CD8-positive, alpha-beta memory T cell (primary cell): ENCODE data around the gene GGA3. TPM values are rescaled to one million over a fixed set of nuclear protein-coding genes. Genes with fewer than 3 reads are reported as not detected.

Experiments
- CTCF ChIA-PET: fragments of 350-600 bp; sonication (Branson Sonifier 250); formaldehyde crosslinking; loops from one replicate; lab custom pipeline; 2021; ENCODE audit warnings: antibody characterized with exemption; lab: Charles Lee
- POLR2A ChIA-PET: fragments of 350-600 bp; sonication (Branson Sonifier 250); formaldehyde crosslinking; loops from one replicate; lab custom pipeline; 2021; ENCODE audit warnings: antibody characterized with exemption; lab: Charles Lee
- DNase-seq, 5 donors: peaks; one replicate each; pipeline versions ENCODE4 v3.0.0 to v3.0.0-alpha.2; 2020 to 2022; ENCODE audit warnings: mixed read lengths in 1 of 5
- H3K27ac ChIP-seq: one replicate; pipeline ENCODE4 v1.7.0; 2013; ENCODE audit warnings: low read depth, mild to moderate bottlenecking, low read length, moderate library complexity
- H3K27me3 ChIP-seq: 2 replicates; pipeline ENCODE4 v1.7.0; 2013; ENCODE audit warnings: low read length, mild to moderate bottlenecking; ENCODE audit not compliant: insufficient read depth, poor library complexity, severe bottlenecking
- H3K36me3 ChIP-seq: 2 replicates; pipeline ENCODE4 v1.7.0; 2013; ENCODE audit warnings: mild to moderate bottlenecking, low read length, moderate library complexity; ENCODE audit not compliant: insufficient read depth
- H3K4me1 ChIP-seq: 2 replicates; pipeline ENCODE4 v1.7.0; 2013; ENCODE audit warnings: mild to moderate bottlenecking, low read length, moderate library complexity; ENCODE audit not compliant: insufficient read depth
- H3K4me3 ChIP-seq: 2 replicates; pipeline ENCODE4 v1.7.0; 2013; ENCODE audit warnings: mild to moderate bottlenecking, low read length
- H3K9me3 ChIP-seq: 2 replicates; pipeline ENCODE4 v1.7.0; 2013; ENCODE audit warnings: mild to moderate bottlenecking, low read length
- H3K27ac Mint-ChIP-seq, 8 donors: one replicate each; pipeline ENCODE4 v1.8.0; 2020 to 2021; ENCODE audit warnings: mixed read lengths in 8 of 8, mild to moderate bottlenecking in 6 of 8, inconsistent platforms in 3 of 8, moderate library complexity in 3 of 8
- H3K27me3 Mint-ChIP-seq, 2 donors: one replicate each; pipeline ENCODE4 v1.8.0; 2020 to 2021; ENCODE audit warnings: mixed read lengths in 2 of 2, mild to moderate bottlenecking in 1 of 2, moderate library complexity in 1 of 2
- H3K36me3 Mint-ChIP-seq, 3 donors: one replicate each; pipeline ENCODE4 v1.8.0; 2020 to 2021; ENCODE audit warnings: mixed read lengths in 3 of 3, inconsistent platforms in 1 of 3, mild to moderate bottlenecking in 1 of 3
- H3K4me1 Mint-ChIP-seq, 3 donors: one replicate each; pipeline ENCODE4 v1.8.0; 2020 to 2021; ENCODE audit warnings: mixed read lengths in 3 of 3, inconsistent platforms in 1 of 3, mild to moderate bottlenecking in 1 of 3
- H3K4me3 Mint-ChIP-seq, 7 donors: one replicate each; pipeline ENCODE4 v1.8.0; 2020 to 2021; ENCODE audit warnings: mixed read lengths in 7 of 7, mild to moderate bottlenecking in 6 of 7, moderate library complexity in 4 of 7, inconsistent platforms in 2 of 7
- H3K9me3 Mint-ChIP-seq, 5 donors: one replicate each; pipeline ENCODE4 v1.8.0; 2020 to 2022; ENCODE audit warnings: mixed read lengths in 5 of 5, mild to moderate bottlenecking in 3 of 5, moderate library complexity in 2 of 5, inconsistent platforms in 1 of 5
- polyA plus RNA-seq: library from polyadenylated mRNA; unstranded; fragments of 300-500 nt; fragmentation: Illumina TruSeq; gene quantifications from one replicate; pipeline ENCODE4 v1.2.3, GENCODE V29; 2021
- total RNA-seq, 2 experiments: library from RNA; stranded (reverse); gene quantifications; one replicate each; pipeline ENCODE4 v1.2.3, GENCODE V29; 2021

The GGA3 gene
- total and polyA plus RNA-seq, 3 experiments from 2014 or later: 17.6 to 75.1 (median 73.2) TPM

DNA sequence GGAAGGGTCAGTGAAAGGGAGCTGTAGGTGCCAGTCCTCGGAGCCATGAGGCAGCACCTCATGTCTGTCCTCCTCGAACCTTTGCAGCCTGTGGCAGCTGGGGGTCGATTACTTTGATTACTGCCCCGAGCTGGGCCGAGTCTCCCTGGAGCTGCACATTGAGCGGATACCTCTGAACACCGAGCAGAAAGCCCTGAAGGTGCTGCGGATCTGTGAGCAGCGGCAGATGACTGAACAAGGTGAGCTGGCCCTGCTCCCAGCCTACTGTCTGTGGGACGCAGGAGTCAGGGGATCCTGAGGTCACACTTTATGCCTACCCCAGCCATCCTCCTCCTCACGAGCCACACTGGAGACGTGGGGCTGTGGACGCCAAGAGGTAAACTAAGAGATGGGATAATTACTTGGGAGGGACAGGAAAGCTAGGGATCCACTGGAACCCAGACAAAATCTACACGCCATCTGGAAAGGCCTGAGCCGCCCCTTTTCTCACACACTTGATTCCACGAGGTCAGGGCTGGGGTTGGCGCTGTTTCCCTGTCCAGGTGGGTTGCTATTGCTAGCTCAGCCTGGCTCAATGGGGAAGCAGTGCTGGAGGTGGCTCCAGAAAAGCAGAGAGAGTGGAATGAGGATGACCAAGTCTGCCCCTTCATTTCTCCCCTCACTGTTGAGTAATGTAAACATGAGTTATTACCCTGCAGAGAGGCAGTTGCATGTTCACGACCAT is 29.5 kb downstream of the GGA3 start:
- H3K27ac Mint-ChIP-seq: peak overlapping the region in 2 of 8 donors; percentile 3 to 36
- CTCF ChIA-PET: interaction anchor here (1.0 to 1.3 kb wide), 2 partner anchors 10 to 118 kb away, joined by 4 read pairs; no protein-coding TSS in a partner anchor
- H3K4me3 Mint-ChIP-seq: no peak overlapping the region

DNA sequence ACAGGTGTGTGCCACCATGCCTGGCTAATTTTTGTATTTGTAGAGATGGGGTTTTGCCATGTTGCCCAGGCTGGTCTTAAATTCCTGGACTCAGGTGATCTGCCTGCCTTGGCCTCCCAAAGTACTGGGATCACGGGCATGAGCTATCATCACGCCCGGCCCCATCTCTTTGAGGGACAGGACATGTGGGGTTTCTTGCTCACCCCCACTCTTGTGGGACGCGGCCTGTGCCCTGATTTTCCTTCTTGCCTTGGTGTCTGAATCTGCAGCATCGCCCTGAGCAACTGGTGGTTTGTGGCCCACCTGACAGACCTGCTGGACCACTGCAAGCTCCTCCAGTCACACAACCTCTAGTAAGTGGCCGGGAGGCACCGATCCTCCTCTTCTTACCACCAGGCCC is 30.3 kb downstream of the GGA3 start:
- peaks cover 59% of the 10 kb centered on the region for H3K36me3 ChIP-seq
- H3K4me3 ChIP-seq: no peak overlapping the region
- CTCF ChIA-PET: interaction anchor here (1.0 to 1.5 kb wide), 4 partner anchors 9 to 117 kb away, joined by 3 to 4 read pairs (median 4); no protein-coding TSS in a partner anchor
- Mint-ChIP-seq H3K27me3 (no peaks in the 10 kb centered on the region), H3K4me1 (no peaks in the 10 kb centered on the region), H3K27ac (peak overlapping the region in 1 of 8 donors; percentile 35), H3K9me3 (no peaks in the 10 kb centered on the region), H3K4me3 (no peak overlapping the region), H3K36me3 (peaks cover 0 to 82% (median 8%) of the 10 kb centered on the region in 3 donors)
- no peaks in the 10 kb centered on the region for H3K9me3 ChIP-seq
- H3K27ac ChIP-seq: no peak overlapping the region
- no peaks in the 10 kb centered on the region for H3K4me1 ChIP-seq
- no peak for DNase-seq
- H3K27me3 ChIP-seq: no peaks in the 10 kb centered on the region
- POLR2A ChIA-PET: no interaction called here

More for the DNA sequence above, 29.5 kb downstream of the GGA3 start:
- Histone ChIP-seq H3K27me3 (no peaks in the 10 kb centered on the region), H3K9me3 (no peaks in the 10 kb centered on the region), H3K4me1 (no peaks in the 10 kb centered on the region), H3K4me3 (no peak overlapping the region), H3K27ac (no peak overlapping the region), H3K36me3 (peaks cover 58% of the 10 kb centered on the region)
- H3K36me3 Mint-ChIP-seq: peaks cover 0 to 82% (median 11%) of the 10 kb centered on the region in 3 donors
- no peak for DNase-seq
- no peaks in the 10 kb centered on the region for H3K27me3 Mint-ChIP-seq
- H3K4me1 Mint-ChIP-seq: no peaks in the 10 kb centered on the region
- POLR2A ChIA-PET: no interaction called here
- H3K9me3 Mint-ChIP-seq: no peaks in the 10 kb centered on the region

DNA sequence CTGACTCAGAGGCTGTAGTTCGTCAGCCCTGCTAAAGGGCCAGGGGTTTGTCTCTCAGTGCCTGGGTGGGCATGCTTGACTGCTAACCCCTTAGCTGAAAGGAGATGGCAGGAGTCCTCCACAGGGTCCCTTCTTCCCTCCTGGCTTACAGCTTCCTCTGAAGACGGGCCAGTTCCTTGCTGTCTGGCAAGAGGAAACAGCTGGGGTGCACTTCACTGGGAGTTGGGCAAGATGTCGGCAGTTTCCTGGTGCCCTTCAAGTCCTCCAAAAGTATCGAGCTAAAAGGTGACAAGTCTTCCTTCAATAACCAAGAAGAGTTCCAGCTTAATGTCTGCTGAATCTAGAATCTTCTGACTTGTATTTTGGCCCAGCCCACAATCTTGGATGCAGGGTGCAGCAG is 32.6 kb downstream of the GGA3 start:
- H3K27ac ChIP-seq: no peak overlapping the region
- H3K9me3 ChIP-seq: no peaks in the 10 kb centered on the region
- H3K27me3 ChIP-seq: no peaks in the 10 kb centered on the region
- H3K36me3 ChIP-seq: peaks cover 61% of the 10 kb centered on the region
- CTCF ChIA-PET: interaction anchor here (0.8 to 1.6 kb wide), 3 partner anchors 9 to 268 kb away, joined by 3 to 5 read pairs (median 4); no protein-coding TSS in a partner anchor
- Mint-ChIP-seq H3K36me3 (peaks cover 0 to 81% (median 7%) of the 10 kb centered on the region in 3 donors), H3K27me3 (no peaks in the 10 kb centered on the region), H3K4me3 (no peak overlapping the region), H3K9me3 (no peaks in the 10 kb centered on the region), H3K27ac (no peak overlapping the region), H3K4me1 (no peaks in the 10 kb centered on the region)
- no peaks in the 10 kb centered on the region for H3K4me1 ChIP-seq
- POLR2A ChIA-PET: interaction anchor here (1.1 kb wide), 1 partner anchor 13 kb away, joined by 3 read pairs; no protein-coding TSS in a partner anchor
- H3K4me3 ChIP-seq: no peak overlapping the region
- DNase-seq: no peak

DNA sequence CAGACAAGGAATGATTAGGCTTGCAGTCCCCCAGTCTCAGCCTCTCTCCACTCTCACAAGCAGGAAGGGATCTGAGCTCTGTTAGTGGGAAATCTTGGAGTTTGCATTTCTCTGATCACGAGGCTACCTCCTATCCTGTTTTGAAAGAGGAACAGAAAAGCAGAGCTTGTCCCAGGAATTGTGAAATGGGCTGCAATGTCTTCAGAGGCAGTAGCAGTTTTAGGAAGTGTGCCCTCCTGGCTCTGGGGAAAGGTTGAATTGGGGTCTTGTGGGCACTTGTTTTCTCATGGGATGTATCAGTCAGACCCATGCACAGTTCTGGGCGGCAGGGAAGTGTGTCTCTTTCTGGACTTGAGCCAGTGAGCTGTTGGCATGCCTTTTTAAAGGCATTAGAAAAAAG is 33.1 kb downstream of the GGA3 start:
- peaks cover 0 to 83% (median 7%) of the 10 kb centered on the region in 3 donors for H3K36me3 Mint-ChIP-seq
- Histone ChIP-seq H3K4me3 (no peak overlapping the region), H3K36me3 (peaks cover 61% of the 10 kb centered on the region), H3K9me3 (no peaks in the 10 kb centered on the region), H3K27ac (no peak overlapping the region), H3K27me3 (no peaks in the 10 kb centered on the region), H3K4me1 (no peaks in the 10 kb centered on the region)
- peak overlapping the region in 3 of 8 donors; percentile 18 to 91 (median 69) for H3K27ac Mint-ChIP-seq
- ChIA-PET CTCF (interaction anchor here (0.8 kb wide), 1 partner anchor 27 kb away, joined by 3 read pairs; no protein-coding TSS in a partner anchor), POLR2A (no interaction called here)
- H3K27me3 Mint-ChIP-seq: no peaks in the 10 kb centered on the region
- no peak overlapping the region for H3K4me3 Mint-ChIP-seq
- DNase-seq: no peak
- no peaks in the 10 kb centered on the region for H3K4me1 Mint-ChIP-seq
- H3K9me3 Mint-ChIP-seq: no peaks in the 10 kb centered on the region

DNA sequence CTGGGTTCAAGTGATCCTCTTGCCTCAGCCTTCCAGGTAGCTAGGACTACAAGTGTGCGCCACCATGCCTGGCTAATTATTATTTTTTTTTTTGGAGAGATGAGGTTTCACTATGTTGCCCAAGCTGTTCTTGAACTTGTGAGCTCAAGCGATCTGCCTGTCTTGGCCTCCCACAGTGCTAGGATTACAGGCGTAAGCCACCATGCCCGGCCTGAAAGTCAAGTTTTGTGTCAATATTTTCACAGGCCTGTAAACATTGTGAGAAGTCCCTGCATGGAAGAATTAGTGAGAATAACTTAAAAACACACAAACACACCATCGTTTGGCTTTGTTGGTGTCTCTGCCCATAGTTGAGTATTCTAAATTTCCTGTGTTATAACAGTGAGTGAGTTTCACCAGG is 33.7 kb downstream of the GGA3 start:
- H3K9me3 Mint-ChIP-seq: no peaks in the 10 kb centered on the region
- H3K4me1 ChIP-seq: no peaks in the 10 kb centered on the region
- H3K36me3 Mint-ChIP-seq: peaks cover 0 to 81% (median 7%) of the 10 kb centered on the region in 3 donors
- H3K27ac Mint-ChIP-seq: no peak overlapping the region
- CTCF ChIA-PET: no interaction called here
- H3K4me1 Mint-ChIP-seq: no peaks in the 10 kb centered on the region
- DNase-seq: no peak
- no peak overlapping the region for H3K4me3 Mint-ChIP-seq
- no peak overlapping the region for H3K4me3 ChIP-seq
- H3K27me3 Mint-ChIP-seq: no peaks in the 10 kb centered on the region
- POLR2A ChIA-PET: interaction anchor here (0.7 kb wide), 1 partner anchor 291 kb away, joined by 3 read pairs; no protein-coding TSS in a partner anchor
- H3K27me3 ChIP-seq: no peaks in the 10 kb centered on the region
- H3K9me3 ChIP-seq: no peaks in the 10 kb centered on the region
- no peak overlapping the region for H3K27ac ChIP-seq
- H3K36me3 ChIP-seq: peaks cover 58% of the 10 kb centered on the region

DNA sequence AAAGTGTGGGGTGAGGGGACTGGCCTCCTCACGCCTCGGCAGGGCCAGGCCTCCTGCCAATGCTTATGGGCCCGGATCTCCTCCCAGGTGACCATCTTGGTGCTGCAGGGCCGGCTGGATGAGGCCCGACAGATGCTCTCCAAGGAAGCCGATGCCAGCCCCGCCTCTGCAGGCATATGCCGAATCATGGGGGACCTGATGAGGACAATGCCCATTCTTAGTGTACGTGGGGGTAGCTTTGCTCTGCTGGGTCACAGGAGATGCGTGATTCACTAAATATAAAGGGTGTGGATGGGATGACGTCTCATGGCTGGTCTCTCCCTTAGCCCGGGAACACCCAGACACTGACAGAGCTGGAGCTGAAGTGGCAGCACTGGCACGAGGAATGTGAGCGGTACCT is 36.4 kb downstream of the GGA3 start:
- H3K36me3 ChIP-seq: peaks cover 48% of the 10 kb centered on the region
- CTCF ChIA-PET: interaction anchor here (1.1 kb wide), 1 partner anchor 53 kb away, joined by 3 read pairs; no protein-coding TSS in a partner anchor
- Mint-ChIP-seq H3K27ac (peak overlapping the region in 1 of 8 donors; percentile 88), H3K9me3 (no peaks in the 10 kb centered on the region), H3K4me3 (no peak overlapping the region), H3K27me3 (no peaks in the 10 kb centered on the region), H3K4me1 (peaks cover 0 to 4% (median 0%) of the 10 kb centered on the region in 3 donors), H3K36me3 (peaks cover 5 to 73% (median 7%) of the 10 kb centered on the region in 3 donors)
- H3K4me3 ChIP-seq: no peak overlapping the region
- no peaks in the 10 kb centered on the region for H3K9me3 ChIP-seq
- no peaks in the 10 kb centered on the region for H3K4me1 ChIP-seq
- POLR2A ChIA-PET: no interaction called here
- H3K27me3 ChIP-seq: no peaks in the 10 kb centered on the region
- H3K27ac ChIP-seq: no peak overlapping the region
- no peak for DNase-seq

DNA sequence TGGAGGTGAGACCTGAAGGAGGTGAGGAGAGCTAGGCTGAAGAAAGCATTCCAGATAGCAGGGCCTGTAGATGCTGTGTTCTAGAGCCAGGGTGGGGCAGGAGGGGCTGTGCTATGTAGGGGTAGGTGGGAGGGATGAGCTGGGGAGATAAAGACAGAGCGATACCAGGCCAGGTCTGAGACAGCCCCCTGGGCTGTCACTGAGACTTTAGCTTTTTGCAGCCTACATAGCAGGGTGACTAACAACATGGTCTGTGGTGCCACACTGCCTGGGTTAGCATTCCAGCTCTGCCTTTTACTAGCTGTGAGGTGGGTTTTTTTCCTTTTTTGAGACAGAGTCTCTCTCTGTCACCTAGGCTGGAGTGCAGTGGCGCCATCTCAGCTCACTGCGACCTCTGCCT is 41.6 kb downstream of the GGA3 start:
- POLR2A ChIA-PET: interaction anchor here (0.9 kb wide), 1 partner anchor 27 kb away, joined by 4 read pairs; no protein-coding TSS in a partner anchor
- DNase-seq: no peak
- Histone ChIP-seq H3K4me3 (no peak overlapping the region), H3K27me3 (no peaks in the 10 kb centered on the region), H3K27ac (no peak overlapping the region), H3K9me3 (no peaks in the 10 kb centered on the region), H3K4me1 (no peaks in the 10 kb centered on the region), H3K36me3 (peaks cover 43% of the 10 kb centered on the region)
- H3K9me3 Mint-ChIP-seq: no peaks in the 10 kb centered on the region
- no peak overlapping the region for H3K4me3 Mint-ChIP-seq
- H3K36me3 Mint-ChIP-seq: peaks cover 12 to 72% (median 16%) of the 10 kb centered on the region in 3 donors
- H3K4me1 Mint-ChIP-seq: peaks cover 0 to 7% (median 0%) of the 10 kb centered on the region in 3 donors
- H3K27me3 Mint-ChIP-seq: no peaks in the 10 kb centered on the region
- CTCF ChIA-PET: interaction anchor here (1.2 to 1.4 kb wide), 2 partner anchors 18 to 20 kb away, joined by 4 read pairs; no protein-coding TSS in a partner anchor
- peak overlapping the region in 2 of 8 donors; percentile 4 to 69 for H3K27ac Mint-ChIP-seq

DNA sequence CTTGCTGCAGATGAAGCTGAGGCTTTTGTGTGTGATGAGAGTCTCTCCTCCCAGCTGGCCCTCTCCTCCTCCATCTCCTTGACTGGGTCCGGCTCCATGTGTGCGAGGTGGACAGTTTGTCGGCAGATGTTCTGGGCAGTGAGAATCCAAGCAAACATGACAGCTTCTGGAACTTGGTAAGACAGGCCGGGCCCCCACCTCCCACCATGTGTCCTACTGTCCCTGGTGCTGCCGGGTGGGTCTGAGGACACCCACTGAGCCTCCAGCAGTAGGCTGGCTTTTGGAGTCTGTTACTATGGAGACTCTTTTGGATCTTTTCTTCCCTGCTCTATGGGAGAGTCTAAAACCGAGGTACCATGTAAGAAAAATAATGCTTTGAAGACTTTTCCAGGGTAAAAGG is 43.3 kb downstream of the GGA3 start:
- POLR2A ChIA-PET: no interaction called here
- CTCF ChIA-PET: interaction anchor here (0.9 kb wide), 1 partner anchor 71 kb away, joined by 4 read pairs; the partner anchor contains the start of gene SLC25A19

More for the DNA sequence above, 43.3 kb downstream of the GGA3 start:
- no peak overlapping the region for H3K27ac ChIP-seq
- Mint-ChIP-seq H3K4me3 (no peak overlapping the region), H3K27ac (no peak overlapping the region), H3K4me1 (peaks cover 0 to 7% (median 0%) of the 10 kb centered on the region in 3 donors), H3K9me3 (no peaks in the 10 kb centered on the region), H3K27me3 (no peaks in the 10 kb centered on the region), H3K36me3 (peaks cover 12 to 77% (median 16%) of the 10 kb centered on the region in 3 donors)
- H3K27me3 ChIP-seq: no peaks in the 10 kb centered on the region
- peaks cover 51% of the 10 kb centered on the region for H3K36me3 ChIP-seq
- H3K4me3 ChIP-seq: no peak overlapping the region
- no peaks in the 10 kb centered on the region for H3K4me1 ChIP-seq
- DNase-seq: no peak
- no peaks in the 10 kb centered on the region for H3K9me3 ChIP-seq
